Stimulated activated CD8-positive, alpha-beta memory T cell treated with anti-CD3 and anti-CD28 coated beads, Interleukin-15, amount 100 ng/mL, for 24 hours (primary cell): ENCODE measurements around the gene CPA5.
"Not testable (repeated sequence)": the region's sequence is repeated elsewhere in the genome, so short reads cannot be mapped to it uniquely, and the experiment has no call there.

ENCODE experiments used
- DNase-seq: peaks from one replicate; pipeline ENCODE4 v3.0.0-alpha.2; 2020; ENCODE audit warnings: low read depth

The CPA5 gene

GRCh38 chr7:130358471-130358870, 13.9 kb downstream of the CPA5 start:
- no peak for DNase-seq

GRCh38 chr7:130359276-130359857, 14.8 kb downstream of the CPA5 start:
- no peak for DNase-seq

- DNase-seq = no peak
These were observed 15.9 kb downstream of the CPA5 start for GRCh38 chr7:130360518-130360917.

GRCh38 chr7:130361681-130362080, 17.1 kb downstream of the CPA5 start:
- DNase-seq = no peak

GRCh38 chr7:130362251-130362816, 17.7 kb downstream of the CPA5 start:
- DNase-seq = no peak

GRCh38 chr7:130363026-130363847, 18.6 kb downstream of the CPA5 start:
- no peak for DNase-seq

- DNase-seq = no peak
These were observed 19.8 kb downstream of the CPA5 start for GRCh38 chr7:130364451-130364850.

GRCh38 chr7:130365088-130365487, 20.5 kb downstream of the CPA5 start:
- no peak for DNase-seq

GRCh38 chr7:130365511-130366441, 21.2 kb downstream of the CPA5 start:
- DNase-seq = no peak

GRCh38 chr7:130366564-130366963, 21.9 kb downstream of the CPA5 start:
- DNase-seq = no peak

- no peak for DNase-seq
These were observed 22.6 kb downstream of the CPA5 start for GRCh38 chr7:130367088-130367755.

- DNase-seq = no peak
These were observed 23.5 kb downstream of the CPA5 start for GRCh38 chr7:130367836-130368746.

GRCh38 chr7:130369110-130369711, 24.6 kb downstream of the CPA5 start:
- DNase-seq = no peak

GRCh38 chr7:130369831-130370550, 25.4 kb downstream of the CPA5 start:
- no peak for DNase-seq

- no peak for DNase-seq
These were observed 26.4 kb downstream of the CPA5 start for GRCh38 chr7:130371046-130371445.

- DNase-seq = no peak
These were observed 28.0 kb downstream of the CPA5 start for GRCh38 chr7:130372402-130373165.

- DNase-seq = no peak
These were observed 29.9 kb downstream of the CPA5 start for GRCh38 chr7:130374507-130374906.

GRCh38 chr7:130376461-130376860, 31.8 kb downstream of the CPA5 start:
- DNase-seq = not testable (repeated sequence)

- DNase-seq = no peak
These were observed 32.6 kb downstream of the CPA5 start for GRCh38 chr7:130377178-130377577.
